ENCODE data around the gene IGLL5.

- TF ChIP-seq CTCF (IDR thresholded peaks at IDR 0.05) (no peak), EP300 (IDR thresholded peaks at IDR 0.05) (no peak)
These were observed 9.4 kb upstream of the IGLL5 start for GRCh38 chr22:22878211-22878570.
